NCI-H1930 (cell line): ENCODE data around the gene PACS1.

ENCODE experiments used
- DNase-seq, 2 experiments: peaks; one replicate each; lab custom pipeline; 2025; lab: John Stamatoyannopoulos, UW

Gene PACS1

GRCh38 chr11:66050581-66051231 is 19.4 kb upstream of the PACS1 start:
- DNase-seq, result no peak

DNA sequence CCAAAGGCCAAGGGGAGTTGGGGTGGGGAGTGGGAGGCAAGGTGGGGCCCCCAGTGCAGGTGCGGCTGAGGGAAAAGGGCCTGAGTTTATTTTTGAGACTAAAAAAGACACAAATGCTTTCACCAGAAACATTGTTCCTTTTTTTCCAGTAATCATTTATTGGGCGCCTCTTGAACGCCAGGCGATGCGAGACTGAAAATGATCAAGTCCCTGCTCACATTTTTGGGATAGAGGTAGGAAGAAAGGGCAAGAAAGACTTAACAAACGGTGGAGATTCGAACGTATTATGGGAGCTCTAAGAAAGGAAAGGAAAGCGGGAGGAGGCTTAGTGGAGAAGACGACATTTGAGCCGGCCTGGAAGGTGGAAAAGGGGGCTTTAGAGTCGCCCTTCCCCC is 18.7 kb upstream of the PACS1 start:
- DNase-seq, result no peak

GRCh38 chr11:66051766-66052663 is 18.1 kb upstream of the PACS1 start, which contains the start of gene SF3B2:
Gene SF3B2, plus strand, starts transcription at chr11:66052364. Its CDS starts 21 bp downstream, at chr11:66052385.
- peak; percentile 95 to 98 for DNase-seq

DNA sequence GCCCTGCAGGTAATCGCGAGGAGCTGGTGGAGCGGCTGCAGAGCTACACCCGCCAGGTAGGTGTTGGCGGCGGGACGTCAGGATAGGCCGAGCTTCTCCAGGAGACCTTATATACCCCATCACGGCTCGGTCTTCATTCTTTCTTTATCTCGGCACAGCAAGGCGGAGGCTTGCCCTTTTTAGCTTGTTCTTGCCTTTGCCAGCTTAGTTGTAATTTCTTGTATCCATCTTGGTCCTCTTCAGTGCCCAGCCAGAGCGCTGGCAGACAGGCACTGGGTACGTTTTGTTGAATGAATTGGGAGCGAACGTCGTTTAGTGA is 17.4 kb upstream of the PACS1 start:
- no peak for DNase-seq

DNA sequence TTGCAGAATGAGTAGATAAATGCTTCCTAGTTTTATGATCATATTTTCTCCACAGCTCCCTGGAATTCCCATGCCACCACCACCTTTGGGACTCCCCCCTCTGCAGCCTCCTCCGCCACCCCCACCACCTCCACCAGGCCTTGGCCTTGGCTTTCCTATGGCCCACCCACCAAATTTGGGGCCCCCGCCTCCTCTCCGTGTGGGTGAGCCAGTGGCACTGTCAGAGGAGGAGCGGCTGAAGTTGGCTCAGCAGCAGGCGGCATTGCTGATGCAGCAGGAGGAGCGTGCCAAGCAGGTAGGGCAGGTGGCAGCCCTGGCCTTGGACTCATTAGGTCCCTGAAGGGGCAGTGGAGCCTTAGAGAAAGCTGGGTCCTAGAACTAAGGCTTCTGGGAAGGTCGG is 15.1 kb upstream of the PACS1 start:
- DNase-seq, result no peak

GRCh38 chr11:66056501-66056900 is 13.6 kb upstream of the PACS1 start:
- DNase-seq, result no peak

GRCh38 chr11:66059966-66060680 is 9.9 kb upstream of the PACS1 start:
- DNase-seq, result no peak

DNA sequence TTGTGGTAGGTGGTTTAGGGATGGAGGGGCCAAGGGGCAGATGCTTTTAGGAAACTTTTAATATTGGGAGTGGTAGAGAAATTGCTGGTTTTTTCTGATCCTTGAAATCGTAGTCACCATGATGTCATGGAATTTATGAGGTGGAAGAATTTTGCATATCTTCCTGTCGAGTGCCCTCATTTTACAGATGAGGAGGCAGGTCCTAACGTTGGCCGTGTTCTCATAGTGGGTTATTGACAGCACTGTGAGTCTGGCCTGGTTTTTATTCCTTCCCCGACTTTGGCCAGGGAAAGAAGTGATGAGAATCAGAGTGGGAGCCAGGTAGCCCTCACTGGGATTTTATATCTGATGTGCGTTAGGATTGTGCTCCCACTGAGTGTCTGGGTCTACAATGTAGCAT is 8.8 kb upstream of the PACS1 start:
- no peak for DNase-seq

GRCh38 chr11:66062408-66062807 is 7.7 kb upstream of the PACS1 start:
- DNase-seq, result no peak

DNA sequence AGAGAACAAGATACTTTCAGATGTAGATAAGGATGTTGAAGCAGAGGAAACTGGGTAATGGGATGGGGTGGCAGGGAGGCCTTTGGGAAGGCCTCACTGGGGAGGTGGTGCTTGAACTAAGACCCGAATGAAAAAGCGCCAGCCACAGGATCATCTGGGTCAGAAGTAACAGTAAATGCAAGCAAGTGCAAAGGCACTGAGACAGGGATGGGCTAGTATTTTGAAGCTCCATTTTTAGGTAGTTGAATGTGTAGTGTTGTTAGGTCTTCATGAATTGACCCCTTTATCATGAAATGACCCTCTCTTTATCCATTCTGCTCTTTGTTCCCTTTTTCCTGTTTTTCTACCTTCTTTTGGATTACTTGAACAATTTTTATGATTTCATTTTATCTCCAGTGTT is 6.2 kb upstream of the PACS1 start:
- no peak for DNase-seq

GRCh38 chr11:66064571-66064970 is 5.5 kb upstream of the PACS1 start:
- DNase-seq, result no peak

DNA sequence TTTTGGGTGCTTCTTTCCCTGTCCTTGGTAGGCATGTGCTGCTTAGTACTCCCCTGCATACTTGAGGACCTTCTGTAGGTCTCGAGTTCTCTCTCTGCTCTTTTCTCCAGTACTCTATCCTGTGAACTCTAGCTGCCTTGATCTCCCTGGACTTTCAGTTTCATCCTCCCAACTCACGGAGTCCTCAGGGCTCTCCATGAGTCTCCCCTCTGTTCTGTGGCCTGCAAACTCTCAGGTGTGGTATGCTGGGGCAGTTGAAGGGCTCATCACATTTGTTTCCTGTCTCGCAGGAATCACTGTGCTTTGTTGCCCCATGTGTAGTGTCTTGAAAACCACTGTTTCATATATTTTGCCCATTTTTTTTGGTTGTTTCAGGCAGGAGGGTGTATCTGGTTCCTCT is 3.3 kb upstream of the PACS1 start:
- no peak for DNase-seq

GRCh38 chr11:66067640-66068039 is 2.4 kb upstream of the PACS1 start:
- DNase-seq, result no peak

DNA sequence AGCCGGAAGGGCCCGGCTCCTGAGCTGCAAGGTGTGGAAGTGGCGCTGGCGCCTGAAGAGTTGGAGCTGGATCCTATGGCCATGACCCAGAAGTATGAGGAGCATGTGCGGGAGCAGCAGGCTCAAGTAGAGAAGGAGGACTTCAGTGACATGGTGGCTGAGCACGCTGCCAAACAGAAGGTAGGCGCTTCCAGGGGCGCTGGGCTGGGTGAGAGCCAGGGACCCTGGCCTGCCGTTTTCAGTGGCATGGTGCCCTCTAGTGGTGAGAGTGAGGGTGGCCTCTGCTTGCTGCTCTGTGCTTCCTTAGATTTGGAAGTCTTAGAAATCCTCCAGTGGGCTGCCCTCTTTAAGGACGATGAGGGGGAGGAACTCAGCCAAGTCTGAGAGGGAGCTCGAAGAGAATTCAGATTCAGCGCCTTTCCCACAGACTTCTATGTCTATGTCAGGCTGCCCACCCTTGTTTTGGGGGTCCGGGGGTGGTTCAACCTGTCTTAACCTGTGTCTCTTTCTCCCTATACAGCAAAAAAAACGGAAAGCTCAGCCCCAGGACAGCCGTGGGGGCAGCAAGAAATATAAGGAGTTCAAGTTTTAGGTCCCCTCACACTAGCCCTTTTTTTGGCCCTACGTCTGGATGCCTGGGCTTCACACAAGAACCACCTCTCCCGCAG is 1.8 kb upstream of the PACS1 start:
- DNase-seq, result peak in 1 of 2 experiments; percentile 68

DNA sequence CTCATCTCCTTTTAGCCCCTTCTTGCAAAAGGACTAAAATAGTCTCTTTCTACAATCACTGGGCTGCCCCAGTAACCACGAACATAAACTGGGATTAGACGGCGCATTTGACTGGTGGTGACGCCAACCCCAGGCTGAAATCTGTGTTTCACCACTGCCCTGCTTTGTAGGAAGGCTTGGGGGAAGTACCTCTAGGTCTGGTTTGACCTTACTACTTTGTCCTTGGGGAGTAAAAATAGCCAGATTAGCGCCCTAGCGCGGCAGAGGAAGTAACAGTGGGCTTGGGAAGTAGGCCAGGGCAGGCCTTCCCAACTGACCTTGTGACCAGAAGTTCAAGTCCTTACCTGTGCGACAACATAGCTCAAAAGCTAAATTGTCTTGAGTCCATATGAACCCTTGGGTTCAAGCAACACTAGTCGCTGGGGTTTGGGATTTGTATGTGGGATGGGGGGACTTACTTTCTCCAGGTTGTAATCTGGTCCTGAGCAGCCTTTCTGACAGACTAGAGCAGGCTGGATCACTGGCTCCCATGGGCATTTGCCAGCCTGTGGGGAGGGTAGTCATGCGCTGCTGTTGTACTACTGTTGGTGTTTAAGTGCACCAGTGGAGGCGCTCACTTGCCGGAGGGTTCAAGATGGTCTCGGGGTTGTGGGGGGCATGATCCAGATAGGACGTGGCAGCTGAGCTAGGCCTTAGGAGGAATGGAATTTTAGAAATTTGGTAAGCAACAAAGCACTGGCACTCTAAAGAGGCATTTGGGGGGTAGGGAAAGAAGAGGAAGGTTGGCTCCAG is 953 bp upstream of the PACS1 start:
- peak; percentile 21 to 31 for DNase-seq

DNA sequence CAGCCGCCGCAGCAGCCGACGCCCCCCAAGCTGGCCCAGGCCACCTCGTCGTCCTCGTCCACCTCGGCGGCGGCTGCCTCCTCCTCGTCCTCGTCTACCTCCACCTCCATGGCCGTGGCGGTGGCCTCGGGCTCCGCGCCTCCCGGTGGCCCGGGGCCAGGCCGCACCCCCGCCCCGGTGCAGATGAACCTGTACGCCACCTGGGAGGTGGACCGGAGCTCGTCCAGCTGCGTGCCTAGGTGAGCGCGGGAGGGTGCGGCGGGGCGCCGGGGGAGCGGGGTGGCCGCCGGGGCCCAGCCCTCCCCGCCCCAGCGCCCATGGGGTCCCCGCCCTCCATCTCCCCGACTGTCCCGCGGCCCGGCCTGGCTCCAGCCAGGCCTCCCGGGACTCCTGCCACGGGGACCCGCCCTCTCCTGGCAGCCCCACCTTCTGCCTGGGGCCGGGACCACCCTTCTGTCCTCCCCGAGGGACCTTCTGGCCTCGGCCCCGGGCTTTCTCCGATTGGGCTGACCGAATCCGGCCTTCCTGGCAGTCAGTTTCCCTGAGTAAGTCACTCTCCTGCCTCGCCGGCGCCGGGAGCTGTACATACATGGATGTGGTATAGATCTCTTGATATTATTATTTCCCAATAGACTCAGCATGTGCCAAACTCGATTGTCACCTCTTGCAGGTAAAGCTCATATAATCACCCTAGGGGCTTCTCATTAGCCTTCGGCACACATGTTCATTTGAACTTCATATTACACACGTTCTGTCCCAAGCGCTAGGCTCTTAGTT is 720 bp downstream of the PACS1 start:
- DNase-seq, result no peak

GRCh38 chr11:66071381-66071801 is 1.3 kb downstream of the PACS1 start:
- DNase-seq, result no peak

DNA sequence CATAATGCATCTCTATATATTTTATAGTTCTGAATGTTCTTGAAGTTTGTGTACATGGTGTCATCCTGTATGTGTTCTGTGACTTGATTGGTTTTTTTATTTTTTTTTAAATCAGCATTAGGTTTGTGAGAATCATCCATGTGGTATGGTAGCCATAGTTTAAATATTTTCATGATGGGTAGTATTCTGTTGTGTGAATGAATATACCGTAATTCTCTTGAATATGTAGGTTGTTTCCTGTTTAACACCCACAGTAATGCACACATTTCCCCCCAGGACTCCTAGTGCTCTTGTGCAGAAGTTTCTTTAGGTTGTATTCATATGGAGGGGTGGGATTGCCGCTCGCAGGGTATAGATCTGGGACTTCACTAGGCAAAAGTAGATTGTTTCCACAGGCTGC is 2.0 kb downstream of the PACS1 start:
- no peak for DNase-seq

GRCh38 chr11:66072518-66072917 is 2.4 kb downstream of the PACS1 start:
- no peak for DNase-seq

GRCh38 chr11:66073669-66074068 is 3.6 kb downstream of the PACS1 start:
- no peak for DNase-seq

- DNase-seq, result no peak
Measured at GRCh38 chr11:66075273-66075672, 5.2 kb downstream of the PACS1 start.
